Measurements from ENCODE around the gene RAB3A.
A peak's percentile ranks its signal among the peaks of the same experiment; 100 is the strongest.

The RAB3A gene

DNA sequence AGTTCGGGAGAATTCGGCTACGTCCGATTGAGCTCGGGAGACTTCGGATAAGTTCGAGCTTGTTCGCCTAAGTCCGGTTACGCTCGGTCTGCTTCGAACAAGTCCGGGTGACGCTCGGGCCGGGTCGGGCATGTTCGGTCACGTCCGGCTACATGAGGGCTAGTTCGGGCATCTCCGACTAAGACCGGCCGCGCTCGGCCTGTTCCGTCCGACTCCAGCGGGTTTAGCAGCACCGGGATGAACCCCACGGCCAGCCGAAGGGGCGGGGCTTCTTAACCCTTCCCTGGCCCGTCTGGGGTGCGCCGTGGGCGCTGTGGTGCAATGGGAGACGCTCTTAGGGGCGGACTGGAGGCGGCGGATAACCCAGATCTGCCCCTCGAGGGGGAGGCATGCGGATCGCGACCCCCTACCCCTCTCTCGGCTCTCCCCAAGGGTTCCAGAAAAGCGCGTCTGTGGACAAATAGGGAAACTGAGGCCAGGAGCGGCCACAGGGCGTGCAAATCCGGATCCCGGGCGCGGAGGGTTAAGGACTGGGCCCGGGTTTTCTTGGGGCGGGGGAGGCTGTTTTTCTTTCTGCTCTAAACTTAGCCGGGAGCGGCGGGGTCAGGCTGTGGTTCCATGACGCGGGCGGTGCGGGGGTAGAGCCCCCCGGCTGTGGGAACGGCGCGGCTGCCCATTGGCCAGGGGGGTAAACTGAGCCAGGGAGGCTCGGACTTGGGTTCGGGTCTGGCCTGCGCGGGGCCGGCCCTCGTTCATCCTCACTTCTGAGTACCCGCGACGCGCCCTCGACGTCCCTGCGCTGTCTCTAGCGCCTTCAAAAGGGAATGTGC lies 20.9 kb upstream of the RAB3A start:
- H3K4me3 ChIP-seq (ENCODE audit: control insufficient read depth, low read depth, low read length) = peak overlapping the region; percentile 50
- DNase-seq (ENCODE audit: low read depth) = peak; percentile 97

GRCh38 chr19:18223860-18224524 lies 20.1 kb upstream of the RAB3A start:
- no peak for DNase-seq (ENCODE audit: low read depth)
- TF ChIP-seq, protein P1, sequence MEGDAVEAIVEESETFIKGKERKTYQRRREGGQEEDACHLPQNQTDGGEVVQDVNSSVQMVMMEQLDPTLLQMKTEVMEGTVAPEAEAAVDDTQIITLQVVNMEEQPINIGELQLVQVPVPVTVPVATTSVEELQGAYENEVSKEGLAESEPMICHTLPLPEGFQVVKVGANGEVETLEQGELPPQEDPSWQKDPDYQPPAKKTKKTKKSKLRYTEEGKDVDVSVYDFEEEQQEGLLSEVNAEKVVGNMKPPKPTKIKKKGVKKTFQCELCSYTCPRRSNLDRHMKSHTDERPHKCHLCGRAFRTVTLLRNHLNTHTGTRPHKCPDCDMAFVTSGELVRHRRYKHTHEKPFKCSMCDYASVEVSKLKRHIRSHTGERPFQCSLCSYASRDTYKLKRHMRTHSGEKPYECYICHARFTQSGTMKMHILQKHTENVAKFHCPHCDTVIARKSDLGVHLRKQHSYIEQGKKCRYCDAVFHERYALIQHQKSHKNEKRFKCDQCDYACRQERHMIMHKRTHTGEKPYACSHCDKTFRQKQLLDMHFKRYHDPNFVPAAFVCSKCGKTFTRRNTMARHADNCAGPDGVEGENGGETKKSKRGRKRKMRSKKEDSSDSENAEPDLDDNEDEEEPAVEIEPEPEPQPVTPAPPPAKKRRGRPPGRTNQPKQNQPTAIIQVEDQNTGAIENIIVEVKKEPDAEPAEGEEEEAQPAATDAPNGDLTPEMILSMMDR (IDR thresholded peaks at IDR 0.05; ENCODE audit: control insufficient read depth, insufficient read depth, low read depth, low read length, missing control alignments) = no peak
- peak overlapping the region; percentile 50 for H3K4me3 ChIP-seq (ENCODE audit: control insufficient read depth, low read depth, low read length)

More for the DNA sequence above, 20.9 kb upstream of the RAB3A start:
- TF ChIP-seq, protein P1 (IDR thresholded peaks at IDR 0.05; ENCODE audit: control insufficient read depth, insufficient read depth, low read depth, low read length, missing control alignments) = no peak

GRCh38 chr19:18221815-18222725 lies 18.2 kb upstream of the RAB3A start:
- no peak overlapping the region for H3K4me3 ChIP-seq (ENCODE audit: control insufficient read depth, low read depth, low read length)
- TF ChIP-seq, protein P1 (IDR thresholded peaks at IDR 0.05; ENCODE audit: control insufficient read depth, insufficient read depth, low read depth, low read length, missing control alignments) = no peak
- no peak for DNase-seq (ENCODE audit: low read depth)

GRCh38 chr19:18220632-18221275 lies 16.9 kb upstream of the RAB3A start:
- H3K4me3 ChIP-seq (ENCODE audit: control insufficient read depth, low read depth, low read length) = no peak overlapping the region
- DNase-seq (ENCODE audit: low read depth) = no peak

DNA sequence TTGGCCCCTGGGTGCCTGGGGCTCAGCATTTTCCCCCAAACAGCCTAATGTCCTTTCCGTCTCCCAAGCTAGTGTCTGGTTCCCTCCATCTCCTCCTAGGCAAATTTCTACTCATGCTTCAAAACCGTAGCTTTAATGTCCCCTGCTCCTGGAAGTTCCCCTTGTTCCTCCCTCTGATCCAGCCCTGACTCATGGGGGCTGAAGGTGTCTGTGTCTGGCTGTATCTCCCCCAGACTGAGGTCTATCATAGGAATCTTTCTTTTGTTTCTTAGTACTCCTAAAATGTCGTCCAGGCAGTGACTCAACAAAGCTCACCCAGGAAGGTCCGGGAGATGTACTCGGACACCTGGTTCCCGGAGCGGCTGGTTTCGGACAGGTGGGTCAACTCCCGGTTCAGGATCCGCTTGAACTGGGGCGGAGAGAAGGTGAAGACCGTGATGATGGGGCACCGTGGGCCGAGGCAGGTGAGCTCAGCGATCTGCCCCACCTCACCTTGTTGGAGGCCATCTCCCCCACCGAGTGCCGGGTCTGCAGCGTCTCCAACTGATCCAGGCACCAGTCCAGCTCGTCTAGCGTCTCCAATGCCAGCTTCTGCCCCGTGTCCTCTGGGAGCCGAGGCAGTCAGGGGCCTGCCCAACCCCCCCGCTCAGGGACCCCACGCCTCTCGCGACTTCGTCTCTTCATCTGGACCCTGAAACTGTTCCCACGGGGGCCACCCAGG lies 16.2 kb upstream of the RAB3A start:
- DNase-seq (ENCODE audit: low read depth) = no peak
- TF ChIP-seq, protein P1 (IDR thresholded peaks at IDR 0.05; ENCODE audit: control insufficient read depth, insufficient read depth, low read depth, low read length, missing control alignments) = no peak
- no peak overlapping the region for H3K4me3 ChIP-seq (ENCODE audit: control insufficient read depth, low read depth, low read length)

More at GRCh38 chr19:18220632-18221275, 16.9 kb upstream of the RAB3A start:
- TF ChIP-seq, protein P1 (IDR thresholded peaks at IDR 0.05; ENCODE audit: control insufficient read depth, insufficient read depth, low read depth, low read length, missing control alignments) = no peak
